ENCODE results near the gene PTPRJ. TPM values are rescaled to one million over a fixed set of nuclear protein-coding genes. Genes with fewer than 3 reads are reported as not detected.

PTPRJ gene
- total and polyA plus RNA-seq, 7 donors: 2.4 to 23.3 (median 10.2) TPM

GRCh38 chr11:48066881-48067800 lies 86.8 kb downstream of the PTPRJ start:
- TF ChIP-seq EP300 (IDR thresholded peaks at IDR 0.05) (no peak), POLR2AphosphoS5 (IDR thresholded peaks at IDR 0.05) (no peak), CTCF (IDR thresholded peaks at IDR 0.05) (no peak), POLR2A (IDR thresholded peaks at IDR 0.05) (no peak)
- H3K4me3 ChIP-seq: no peak overlapping the region
- 67 to 88% methylated on average over 10 of the region's 10 CpGs for WGBS, 2 donors

DNA sequence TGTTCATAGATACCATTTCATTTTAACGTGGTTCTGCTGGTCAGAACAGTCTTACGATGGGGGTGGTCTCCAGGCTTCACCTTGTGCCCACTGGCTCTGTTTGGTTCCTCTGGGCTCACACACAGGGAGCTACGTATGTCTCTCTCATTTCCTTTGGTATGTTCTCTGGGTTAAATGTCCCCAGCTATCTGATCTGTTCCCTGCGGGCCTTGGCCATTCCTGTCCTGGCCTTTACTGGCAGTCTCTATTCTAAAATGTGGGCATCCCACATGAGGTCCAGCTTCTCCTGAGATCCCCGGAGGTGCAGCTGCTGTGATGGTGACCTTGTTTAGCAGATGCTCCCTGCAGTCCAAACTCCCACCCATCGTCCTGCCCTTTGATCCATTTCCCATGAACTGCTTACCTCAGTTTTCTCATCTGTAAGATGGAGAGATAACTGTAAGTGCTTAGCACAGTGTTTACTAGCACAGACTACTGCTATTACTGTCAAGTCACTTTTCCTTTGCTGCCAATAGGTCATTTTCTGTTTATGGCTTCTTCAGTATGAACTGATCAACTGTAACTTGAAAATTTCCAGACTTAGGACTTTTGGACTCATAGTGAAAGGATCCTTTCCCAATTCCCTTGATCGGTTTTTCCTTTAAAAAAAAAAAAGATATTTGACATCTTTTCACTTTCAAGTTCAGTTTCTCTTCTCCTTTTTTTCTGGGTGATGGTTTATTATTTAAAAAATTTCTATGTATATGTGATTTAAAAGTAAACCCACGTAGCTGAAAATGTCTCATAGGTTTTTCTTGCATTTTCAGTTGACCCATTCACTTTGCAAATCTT lies 92.9 kb downstream of the PTPRJ start:
- no peak overlapping the region for H3K27ac ChIP-seq
- 84 to 88% methylated on average over 8 of the region's 8 CpGs for WGBS, 2 donors
- TF ChIP-seq CTCF (IDR thresholded peaks at IDR 0.05) (no peak), POLR2A (IDR thresholded peaks at IDR 0.05) (no peak), POLR2AphosphoS5 (IDR thresholded peaks at IDR 0.05) (no peak), EP300 (IDR thresholded peaks at IDR 0.05) (no peak)
- intact Hi-C loops (cut with DNase I): no loop called here
- H3K4me3 ChIP-seq: no peak overlapping the region
- no peaks in the 10 kb centered on the region for H3K9me3 ChIP-seq
- DNase-seq: no peak
- no peaks in the 10 kb centered on the region for H3K36me3 ChIP-seq
- no peaks in the 10 kb centered on the region for H3K4me1 ChIP-seq
- no peaks in the 10 kb centered on the region for H3K27me3 ChIP-seq

More at GRCh38 chr11:48066881-48067800, 86.8 kb downstream of the PTPRJ start:
- Histone ChIP-seq H3K9me3 (no peaks in the 10 kb centered on the region), H3K27me3 (no peaks in the 10 kb centered on the region), H3K27ac (peak overlapping the region; percentile 0 to 55 (median 36)), H3K4me1 (peaks cover 0 to 34% (median 18%) of the 10 kb centered on the region in 4 donors), H3K36me3 (no peaks in the 10 kb centered on the region)
- DNase-seq: no peak
- intact Hi-C loops (cut with DNase I): loop anchor here (10.0 kb wide), 1 partner anchor 82 kb away; the partner anchor contains the start of gene PTPRJ

DNA sequence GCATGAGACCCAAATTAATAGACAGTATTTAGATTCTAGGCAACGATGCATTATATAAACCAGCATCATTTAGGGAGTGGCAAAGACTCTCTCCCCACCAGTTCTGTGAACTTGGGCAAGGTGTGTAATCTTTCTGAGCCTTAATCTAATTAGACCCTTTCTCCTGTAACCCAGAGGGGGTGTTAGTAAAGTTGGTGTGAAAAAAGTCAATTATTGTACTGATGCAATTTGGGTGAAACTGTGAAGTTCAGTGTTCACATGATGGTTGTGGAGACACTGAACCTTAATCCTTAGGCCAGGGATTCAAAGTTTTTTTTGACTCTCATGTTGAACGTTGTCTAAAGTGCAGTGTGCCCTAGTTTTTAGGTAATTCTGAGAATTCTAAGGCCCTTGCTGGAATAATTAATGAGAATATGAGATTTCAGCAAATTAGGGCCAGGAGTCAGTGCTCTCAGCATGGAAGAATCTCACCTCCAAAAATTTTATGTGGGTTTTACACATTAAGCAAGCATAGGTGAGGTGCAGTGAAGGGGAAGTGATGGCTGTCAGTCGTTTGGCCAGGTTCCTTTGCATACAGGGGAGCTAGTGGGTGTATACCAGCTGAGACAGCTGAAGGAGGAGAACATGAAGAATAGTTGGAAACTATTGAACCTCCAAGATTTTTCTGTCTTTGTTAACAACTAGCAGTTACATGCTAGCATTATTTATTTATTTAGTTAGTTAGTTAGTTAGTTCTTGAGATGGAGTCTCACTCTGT lies 94.2 kb downstream of the PTPRJ start:
- Histone ChIP-seq H3K27me3 (no peaks in the 10 kb centered on the region), H3K36me3 (no peaks in the 10 kb centered on the region), H3K9me3 (no peaks in the 10 kb centered on the region), H3K4me3 (no peak overlapping the region), H3K4me1 (no peaks in the 10 kb centered on the region), H3K27ac (no peak overlapping the region)
- no peak for DNase-seq
- 54 to 73% methylated on average over 3 of the region's 3 CpGs for WGBS, 2 donors
- intact Hi-C loops (cut with DNase I): no loop called here
- TF ChIP-seq POLR2AphosphoS5 (IDR thresholded peaks at IDR 0.05) (no peak), EP300 (IDR thresholded peaks at IDR 0.05) (no peak), POLR2A (IDR thresholded peaks at IDR 0.05) (no peak), CTCF (IDR thresholded peaks at IDR 0.05) (no peak)

GRCh38 chr11:48075637-48076036 lies 95.3 kb downstream of the PTPRJ start:
- WGBS, 2 donors: 96 to 97% methylated on average over 7 of the region's 7 CpGs
- H3K9me3 ChIP-seq: no peaks in the 10 kb centered on the region
- H3K4me3 ChIP-seq: no peak overlapping the region
- H3K27ac ChIP-seq: no peak overlapping the region
- intact Hi-C loops (cut with DNase I): no loop called here
- DNase-seq: no peak
- TF ChIP-seq POLR2A (IDR thresholded peaks at IDR 0.05) (no peak), CTCF (IDR thresholded peaks at IDR 0.05) (no peak), POLR2AphosphoS5 (IDR thresholded peaks at IDR 0.05) (no peak)
- H3K36me3 ChIP-seq: no peaks in the 10 kb centered on the region
- no peaks in the 10 kb centered on the region for H3K27me3 ChIP-seq
- H3K4me1 ChIP-seq: peaks cover 0 to 5% (median 2%) of the 10 kb centered on the region in 4 donors

Measured in sigmoid colon (tissue), 7 donors.